ENCODE data around the gene CEP112. TPM values are rescaled to one million over a fixed set of nuclear protein-coding genes. Genes with fewer than 3 reads are reported as not detected.

CEP112 gene
- polyA plus RNA-seq, 1 experiment = 5.7 TPM

- CTCF ChIA-PET = no interaction called here
- no peaks in the 10 kb centered on the region for H3K9me3 ChIP-seq (ENCODE audit: control insufficient read depth, insufficient read depth, low read length)
- DNase-seq (ENCODE audit: low read depth, low spot score) = no peak
- H3K4me3 ChIP-seq (ENCODE audit: low read depth, low read length) = no peak overlapping the region
- H3K27ac ChIP-seq (ENCODE audit: low read depth, low read length) = no peak overlapping the region
- POLR2A ChIA-PET = no interaction called here
- no peak for TF ChIP-seq CTCF (IDR thresholded peaks at IDR 0.05; ENCODE audit: low read depth, low read length)
- H3K27me3 ChIP-seq (ENCODE audit: control insufficient read depth, insufficient read depth, low read length) = no peaks in the 10 kb centered on the region
These were observed 239.9 kb downstream of the CEP112 start for GRCh38 chr17:65952015-65952414.

- ChIA-PET CTCF (no interaction called here), POLR2A (no interaction called here)
- no peaks in the 10 kb centered on the region for H3K9me3 ChIP-seq (ENCODE audit: control insufficient read depth, insufficient read depth, low read length)
- no peak overlapping the region for H3K4me3 ChIP-seq (ENCODE audit: low read depth, low read length)
- TF ChIP-seq CTCF (IDR thresholded peaks at IDR 0.05; ENCODE audit: low read depth, low read length) = no peak
- no peak overlapping the region for H3K27ac ChIP-seq (ENCODE audit: low read depth, low read length)
- no peak for DNase-seq (ENCODE audit: low read depth, low spot score)
- H3K27me3 ChIP-seq (ENCODE audit: control insufficient read depth, insufficient read depth, low read length) = no peaks in the 10 kb centered on the region
These were observed 244.1 kb downstream of the CEP112 start for GRCh38 chr17:65947831-65948230.

DNA sequence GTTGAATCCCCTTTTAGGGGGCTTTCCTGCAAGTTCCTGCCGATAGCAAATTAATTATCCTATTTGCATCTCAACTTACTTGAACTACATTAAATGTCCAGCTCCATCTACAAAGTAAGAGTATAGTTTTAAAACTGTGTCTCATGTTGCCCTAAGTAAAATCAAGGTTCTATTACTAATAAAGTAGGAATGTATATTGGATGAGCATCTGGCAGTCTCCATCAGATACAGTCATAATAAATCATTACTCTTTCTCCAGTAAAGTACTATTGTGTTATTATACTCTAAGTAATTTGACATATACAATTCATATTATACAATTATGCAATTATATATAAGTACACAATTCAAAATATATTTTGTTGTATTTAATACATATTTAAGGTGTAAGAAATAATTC lies 249.3 kb downstream of the CEP112 start:
- Histone ChIP-seq H3K9me3 (ENCODE audit: control insufficient read depth, insufficient read depth, low read length) (no peaks in the 10 kb centered on the region), H3K27me3 (ENCODE audit: control insufficient read depth, insufficient read depth, low read length) (no peaks in the 10 kb centered on the region), H3K27ac (ENCODE audit: low read depth, low read length) (no peak overlapping the region), H3K4me3 (ENCODE audit: low read depth, low read length) (no peak overlapping the region)
- DNase-seq (ENCODE audit: low read depth, low spot score) = no peak
- no peak for TF ChIP-seq CTCF (IDR thresholded peaks at IDR 0.05; ENCODE audit: low read depth, low read length)
- POLR2A ChIA-PET = no interaction called here
- CTCF ChIA-PET = no interaction called here

GRCh38 chr17:65941356-65941899 lies 250.5 kb downstream of the CEP112 start:
- POLR2A ChIA-PET = no interaction called here
- TF ChIP-seq CTCF (IDR thresholded peaks at IDR 0.05; ENCODE audit: low read depth, low read length) = 0 out of 2 replicates have a peak, but pooled peaks have one; percentile 9
- H3K27ac ChIP-seq (ENCODE audit: low read depth, low read length) = no peak overlapping the region
- H3K9me3 ChIP-seq (ENCODE audit: control insufficient read depth, insufficient read depth, low read length) = no peaks in the 10 kb centered on the region
- DNase-seq (ENCODE audit: low read depth, low spot score) = no peak
- H3K27me3 ChIP-seq (ENCODE audit: control insufficient read depth, insufficient read depth, low read length) = no peaks in the 10 kb centered on the region
- CTCF ChIA-PET = no interaction called here
- no peak overlapping the region for H3K4me3 ChIP-seq (ENCODE audit: low read depth, low read length)

DNA sequence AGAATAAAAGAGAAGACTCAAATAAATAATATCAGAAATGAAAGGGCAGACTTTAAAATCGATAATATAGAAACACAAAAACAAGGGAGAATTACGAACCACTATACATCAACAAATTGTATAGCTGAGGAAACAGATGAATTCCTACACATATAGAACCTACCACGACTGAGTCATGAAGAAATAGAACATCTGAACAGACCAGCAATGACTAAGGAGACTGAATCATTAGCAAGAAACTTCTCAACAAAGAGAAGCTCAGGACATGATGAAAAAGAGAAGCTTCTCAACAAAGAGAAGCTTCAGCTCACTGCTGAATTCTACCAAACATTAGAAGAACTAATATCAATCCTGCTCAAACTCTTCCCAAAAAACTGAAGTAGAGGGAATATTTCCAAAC lies 255.9 kb downstream of the CEP112 start:
- no peaks in the 10 kb centered on the region for H3K27me3 ChIP-seq (ENCODE audit: control insufficient read depth, insufficient read depth, low read length)
- no peak overlapping the region for H3K4me3 ChIP-seq (ENCODE audit: low read depth, low read length)
- DNase-seq (ENCODE audit: low read depth, low spot score) = no peak
- H3K9me3 ChIP-seq (ENCODE audit: control insufficient read depth, insufficient read depth, low read length) = peaks cover 3% of the 10 kb centered on the region; the same call in 1 of the 2 replicates
- ChIA-PET CTCF (no interaction called here), POLR2A (no interaction called here)
- H3K27ac ChIP-seq (ENCODE audit: low read depth, low read length) = no peak overlapping the region
- TF ChIP-seq CTCF (IDR thresholded peaks at IDR 0.05; ENCODE audit: low read depth, low read length) = no peak

Data from AG04450 (cell line).